ENCODE measurements around the gene FAR2.

FAR2 gene

DNA sequence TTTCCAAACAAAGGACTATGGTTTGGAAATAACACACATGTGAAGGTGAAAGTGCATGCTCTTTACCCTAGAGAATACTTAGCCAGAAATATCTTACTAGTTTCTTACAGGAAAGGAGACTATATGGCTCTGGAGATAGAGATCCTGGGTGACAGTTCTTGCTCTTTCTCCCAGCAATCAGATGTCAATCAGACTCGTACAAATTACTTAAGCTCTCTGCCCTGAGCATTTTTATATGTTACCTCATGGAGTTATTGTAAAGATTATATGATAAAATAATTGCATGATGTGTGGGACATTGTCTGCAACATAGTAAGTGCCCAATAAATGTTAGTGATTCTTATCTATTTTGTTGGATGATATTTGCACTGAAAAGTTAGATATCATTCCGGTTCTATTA is 76.8 kb downstream of the FAR2 start (continued):
- TF ChIP-seq, protein P1, sequence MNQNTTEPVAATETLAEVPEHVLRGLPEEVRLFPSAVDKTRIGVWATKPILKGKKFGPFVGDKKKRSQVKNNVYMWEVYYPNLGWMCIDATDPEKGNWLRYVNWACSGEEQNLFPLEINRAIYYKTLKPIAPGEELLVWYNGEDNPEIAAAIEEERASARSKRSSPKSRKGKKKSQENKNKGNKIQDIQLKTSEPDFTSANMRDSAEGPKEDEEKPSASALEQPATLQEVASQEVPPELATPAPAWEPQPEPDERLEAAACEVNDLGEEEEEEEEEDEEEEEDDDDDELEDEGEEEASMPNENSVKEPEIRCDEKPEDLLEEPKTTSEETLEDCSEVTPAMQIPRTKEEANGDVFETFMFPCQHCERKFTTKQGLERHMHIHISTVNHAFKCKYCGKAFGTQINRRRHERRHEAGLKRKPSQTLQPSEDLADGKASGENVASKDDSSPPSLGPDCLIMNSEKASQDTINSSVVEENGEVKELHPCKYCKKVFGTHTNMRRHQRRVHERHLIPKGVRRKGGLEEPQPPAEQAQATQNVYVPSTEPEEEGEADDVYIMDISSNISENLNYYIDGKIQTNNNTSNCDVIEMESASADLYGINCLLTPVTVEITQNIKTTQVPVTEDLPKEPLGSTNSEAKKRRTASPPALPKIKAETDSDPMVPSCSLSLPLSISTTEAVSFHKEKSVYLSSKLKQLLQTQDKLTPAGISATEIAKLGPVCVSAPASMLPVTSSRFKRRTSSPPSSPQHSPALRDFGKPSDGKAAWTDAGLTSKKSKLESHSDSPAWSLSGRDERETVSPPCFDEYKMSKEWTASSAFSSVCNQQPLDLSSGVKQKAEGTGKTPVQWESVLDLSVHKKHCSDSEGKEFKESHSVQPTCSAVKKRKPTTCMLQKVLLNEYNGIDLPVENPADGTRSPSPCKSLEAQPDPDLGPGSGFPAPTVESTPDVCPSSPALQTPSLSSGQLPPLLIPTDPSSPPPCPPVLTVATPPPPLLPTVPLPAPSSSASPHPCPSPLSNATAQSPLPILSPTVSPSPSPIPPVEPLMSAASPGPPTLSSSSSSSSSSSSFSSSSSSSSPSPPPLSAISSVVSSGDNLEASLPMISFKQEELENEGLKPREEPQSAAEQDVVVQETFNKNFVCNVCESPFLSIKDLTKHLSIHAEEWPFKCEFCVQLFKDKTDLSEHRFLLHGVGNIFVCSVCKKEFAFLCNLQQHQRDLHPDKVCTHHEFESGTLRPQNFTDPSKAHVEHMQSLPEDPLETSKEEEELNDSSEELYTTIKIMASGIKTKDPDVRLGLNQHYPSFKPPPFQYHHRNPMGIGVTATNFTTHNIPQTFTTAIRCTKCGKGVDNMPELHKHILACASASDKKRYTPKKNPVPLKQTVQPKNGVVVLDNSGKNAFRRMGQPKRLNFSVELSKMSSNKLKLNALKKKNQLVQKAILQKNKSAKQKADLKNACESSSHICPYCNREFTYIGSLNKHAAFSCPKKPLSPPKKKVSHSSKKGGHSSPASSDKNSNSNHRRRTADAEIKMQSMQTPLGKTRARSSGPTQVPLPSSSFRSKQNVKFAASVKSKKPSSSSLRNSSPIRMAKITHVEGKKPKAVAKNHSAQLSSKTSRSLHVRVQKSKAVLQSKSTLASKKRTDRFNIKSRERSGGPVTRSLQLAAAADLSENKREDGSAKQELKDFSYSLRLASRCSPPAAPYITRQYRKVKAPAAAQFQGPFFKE (tag by site-specific recombination; IDR thresholded peaks at IDR 0.05; ENCODE audit: borderline replicate concordance): no peak
- TF ChIP-seq HOXC10 (CRISPR knock-in tag; IDR thresholded peaks at IDR 0.05) (no peak), ZNF391 (tag by site-specific recombination; IDR thresholded peaks at IDR 0.05; ENCODE audit: borderline replicate concordance, low read depth) (no peak), ZNF146 (tag by site-specific recombination; IDR thresholded peaks at IDR 0.05) (no peak), ZNF214 (tag by site-specific recombination; IDR thresholded peaks at IDR 0.05; ENCODE audit: borderline replicate concordance) (no peak), ZNF221 (tag by site-specific recombination; IDR thresholded peaks at IDR 0.05; ENCODE audit: borderline replicate concordance) (no peak), ZSCAN23 (tag by site-specific recombination; IDR thresholded peaks at IDR 0.05) (no peak)
- TF ChIP-seq, protein P2, sequence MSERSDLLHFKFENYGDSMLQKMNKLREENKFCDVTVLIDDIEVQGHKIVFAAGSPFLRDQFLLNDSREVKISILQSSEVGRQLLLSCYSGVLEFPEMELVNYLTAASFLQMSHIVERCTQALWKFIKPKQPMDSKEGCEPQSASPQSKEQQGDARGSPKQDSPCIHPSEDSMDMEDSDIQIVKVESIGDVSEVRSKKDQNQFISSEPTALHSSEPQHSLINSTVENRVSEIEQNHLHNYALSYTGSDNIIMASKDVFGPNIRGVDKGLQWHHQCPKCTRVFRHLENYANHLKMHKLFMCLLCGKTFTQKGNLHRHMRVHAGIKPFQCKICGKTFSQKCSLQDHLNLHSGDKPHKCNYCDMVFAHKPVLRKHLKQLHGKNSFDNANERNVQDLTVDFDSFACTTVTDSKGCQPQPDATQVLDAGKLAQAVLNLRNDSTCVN (tag by site-specific recombination; optimal IDR thresholded peaks at IDR 0.05): no peak

DNA sequence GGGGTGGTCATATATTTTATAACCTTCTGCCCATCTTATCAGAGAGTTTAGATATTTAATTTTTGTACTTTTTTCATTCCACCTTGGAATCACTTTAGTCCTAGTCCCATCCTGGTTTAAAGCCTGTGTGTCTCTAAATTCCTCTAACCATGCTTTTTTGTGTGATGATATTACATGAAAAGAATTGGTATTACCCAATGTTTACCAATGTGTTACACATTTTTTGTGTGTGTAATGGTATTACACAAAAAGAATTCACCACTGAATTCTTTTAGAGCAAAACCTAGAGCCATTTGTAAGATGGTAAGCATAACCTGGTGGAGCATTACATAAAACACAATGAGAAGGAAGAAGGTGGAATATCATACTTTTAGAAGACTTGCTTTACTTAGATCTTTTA is 77.5 kb downstream of the FAR2 start:
- no peaks in the 10 kb centered on the region for H3K36me3 ChIP-seq (ENCODE audit: control insufficient read depth in 2 of 2, insufficient read depth in 1 of 2, low read length in 2 of 2)
- no peaks in the 10 kb centered on the region for H3K4me1 ChIP-seq (ENCODE audit: control insufficient read depth, insufficient read depth, low read length)
- no peak overlapping the region for H3K27ac ChIP-seq (ENCODE audit: extremely low read depth, low read depth, low read length)
- no peaks in the 10 kb centered on the region for H3K9me3 ChIP-seq (ENCODE audit: control insufficient read depth, insufficient read depth, low read depth, low read length)
- ChIA-PET POLR2A (no interaction called here), CTCF (no interaction called here)
- H3K4me3 ChIP-seq (ENCODE audit: low read depth, low read length): no peak overlapping the region
- TF ChIP-seq ZNF10 (tag by site-specific recombination; IDR thresholded peaks at IDR 0.05): no peak
- TF ChIP-seq, protein P3, sequence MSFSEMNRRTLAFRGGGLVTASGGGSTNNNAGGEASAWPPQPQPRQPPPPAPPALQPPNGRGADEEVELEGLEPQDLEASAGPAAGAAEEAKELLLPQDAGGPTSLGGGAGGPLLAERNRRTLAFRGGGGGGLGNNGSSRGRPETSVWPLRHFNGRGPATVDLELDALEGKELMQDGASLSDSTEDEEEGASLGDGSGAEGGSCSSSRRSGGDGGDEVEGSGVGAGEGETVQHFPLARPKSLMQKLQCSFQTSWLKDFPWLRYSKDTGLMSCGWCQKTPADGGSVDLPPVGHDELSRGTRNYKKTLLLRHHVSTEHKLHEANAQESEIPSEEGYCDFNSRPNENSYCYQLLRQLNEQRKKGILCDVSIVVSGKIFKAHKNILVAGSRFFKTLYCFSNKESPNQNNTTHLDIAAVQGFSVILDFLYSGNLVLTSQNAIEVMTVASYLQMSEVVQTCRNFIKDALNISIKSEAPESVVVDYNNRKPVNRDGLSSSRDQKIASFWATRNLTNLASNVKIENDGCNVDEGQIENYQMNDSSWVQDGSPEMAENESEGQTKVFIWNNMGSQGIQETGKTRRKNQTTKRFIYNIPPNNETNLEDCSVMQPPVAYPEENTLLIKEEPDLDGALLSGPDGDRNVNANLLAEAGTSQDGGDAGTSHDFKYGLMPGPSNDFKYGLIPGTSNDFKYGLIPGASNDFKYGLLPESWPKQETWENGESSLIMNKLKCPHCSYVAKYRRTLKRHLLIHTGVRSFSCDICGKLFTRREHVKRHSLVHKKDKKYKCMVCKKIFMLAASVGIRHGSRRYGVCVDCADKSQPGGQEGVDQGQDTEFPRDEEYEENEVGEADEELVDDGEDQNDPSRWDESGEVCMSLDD (tag by site-specific recombination; IDR thresholded peaks at IDR 0.05): no peak
- no peak for TF ChIP-seq ZNF155 (tag by site-specific recombination; IDR thresholded peaks at IDR 0.05)
- no peak for TF ChIP-seq KLF10 (tag by site-specific recombination; IDR thresholded peaks at IDR 0.05)
- no peak for TF ChIP-seq SALL2 (tag by site-specific recombination; IDR thresholded peaks at IDR 0.05; ENCODE audit: borderline replicate concordance)
- TF ChIP-seq ZNF768 (tag by site-specific recombination; IDR thresholded peaks at IDR 0.05): no peak
- TF ChIP-seq ZNF596 (tag by site-specific recombination; IDR thresholded peaks at IDR 0.05): no peak
- TF ChIP-seq ZNF623 (tag by site-specific recombination; IDR thresholded peaks at IDR 0.05): no peak
- TF ChIP-seq ZNF473 (tag by site-specific recombination; IDR thresholded peaks at IDR 0.05): no peak
- no peak for TF ChIP-seq ZNF707 (tag by site-specific recombination; IDR thresholded peaks at IDR 0.05)
- TF ChIP-seq, protein P4, sequence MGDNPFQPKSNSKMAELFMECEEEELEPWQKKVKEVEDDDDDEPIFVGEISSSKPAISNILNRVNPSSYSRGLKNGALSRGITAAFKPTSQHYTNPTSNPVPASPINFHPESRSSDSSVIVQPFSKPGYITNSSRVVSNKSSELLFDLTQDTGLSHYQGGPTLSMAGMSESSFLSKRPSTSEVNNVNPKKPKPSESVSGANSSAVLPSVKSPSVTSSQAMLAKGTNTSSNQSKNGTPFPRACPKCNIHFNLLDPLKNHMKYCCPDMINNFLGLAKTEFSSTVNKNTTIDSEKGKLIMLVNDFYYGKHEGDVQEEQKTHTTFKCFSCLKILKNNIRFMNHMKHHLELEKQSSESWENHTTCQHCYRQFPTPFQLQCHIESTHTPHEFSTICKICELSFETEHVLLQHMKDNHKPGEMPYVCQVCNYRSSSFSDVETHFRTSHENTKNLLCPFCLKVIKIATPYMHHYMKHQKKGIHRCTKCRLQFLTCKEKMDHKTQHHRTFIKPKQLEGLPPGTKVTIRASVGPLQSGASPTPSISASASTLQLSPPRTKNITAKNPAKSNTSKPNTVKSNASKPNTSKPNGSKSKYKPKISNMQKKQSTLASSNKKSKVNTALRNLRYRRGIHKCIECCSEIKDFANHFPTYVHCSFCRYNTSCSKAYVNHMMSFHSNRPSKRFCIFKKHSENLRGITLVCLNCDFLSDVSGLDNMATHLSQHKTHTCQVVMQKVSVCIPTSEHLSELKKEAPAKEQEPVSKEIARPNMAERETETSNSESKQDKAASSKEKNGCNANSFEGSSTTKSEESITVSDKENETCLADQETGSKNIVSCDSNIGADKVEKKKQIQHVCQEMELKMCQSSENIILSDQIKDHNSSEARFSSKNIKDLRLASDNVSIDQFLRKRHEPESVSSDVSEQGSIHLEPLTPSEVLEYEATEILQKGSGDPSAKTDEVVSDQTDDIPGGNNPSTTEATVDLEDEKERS (tag by site-specific recombination; IDR thresholded peaks at IDR 0.05): no peak
- TF ChIP-seq, protein P5, sequence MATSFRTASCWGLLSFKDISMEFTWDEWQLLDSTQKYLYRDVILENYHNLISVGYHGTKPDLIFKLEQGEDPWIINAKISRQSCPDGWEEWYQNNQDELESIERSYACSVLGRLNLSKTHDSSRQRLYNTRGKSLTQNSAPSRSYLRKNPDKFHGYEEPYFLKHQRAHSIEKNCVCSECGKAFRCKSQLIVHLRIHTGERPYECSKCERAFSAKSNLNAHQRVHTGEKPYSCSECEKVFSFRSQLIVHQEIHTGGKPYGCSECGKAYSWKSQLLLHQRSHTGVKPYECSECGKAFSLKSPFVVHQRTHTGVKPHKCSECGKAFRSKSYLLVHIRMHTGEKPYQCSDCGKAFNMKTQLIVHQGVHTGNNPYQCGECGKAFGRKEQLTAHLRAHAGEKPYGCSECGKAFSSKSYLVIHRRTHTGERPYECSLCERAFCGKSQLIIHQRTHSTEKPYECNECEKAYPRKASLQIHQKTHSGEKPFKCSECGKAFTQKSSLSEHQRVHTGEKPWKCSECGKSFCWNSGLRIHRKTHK (tag by site-specific recombination; IDR thresholded peaks at IDR 0.05): no peak
- no peak for TF ChIP-seq ZNF221 (tag by site-specific recombination; IDR thresholded peaks at IDR 0.05; ENCODE audit: borderline replicate concordance)
- no peak for TF ChIP-seq ZNF239 (tag by site-specific recombination; IDR thresholded peaks at IDR 0.05)
- TF ChIP-seq HOXC10 (CRISPR knock-in tag; IDR thresholded peaks at IDR 0.05): no peak
